Measurements from ENCODE around the gene ROR1. TPM values are rescaled to one million over a fixed set of nuclear protein-coding genes. Genes with fewer than 3 reads are reported as not detected.
A peak's percentile ranks its signal among the peaks of the same experiment; 100 is the strongest.

Gene ROR1
- total and polyA plus RNA-seq, 8 donors, result 1.4 to 37.3 (median 14.6) TPM

DNA sequence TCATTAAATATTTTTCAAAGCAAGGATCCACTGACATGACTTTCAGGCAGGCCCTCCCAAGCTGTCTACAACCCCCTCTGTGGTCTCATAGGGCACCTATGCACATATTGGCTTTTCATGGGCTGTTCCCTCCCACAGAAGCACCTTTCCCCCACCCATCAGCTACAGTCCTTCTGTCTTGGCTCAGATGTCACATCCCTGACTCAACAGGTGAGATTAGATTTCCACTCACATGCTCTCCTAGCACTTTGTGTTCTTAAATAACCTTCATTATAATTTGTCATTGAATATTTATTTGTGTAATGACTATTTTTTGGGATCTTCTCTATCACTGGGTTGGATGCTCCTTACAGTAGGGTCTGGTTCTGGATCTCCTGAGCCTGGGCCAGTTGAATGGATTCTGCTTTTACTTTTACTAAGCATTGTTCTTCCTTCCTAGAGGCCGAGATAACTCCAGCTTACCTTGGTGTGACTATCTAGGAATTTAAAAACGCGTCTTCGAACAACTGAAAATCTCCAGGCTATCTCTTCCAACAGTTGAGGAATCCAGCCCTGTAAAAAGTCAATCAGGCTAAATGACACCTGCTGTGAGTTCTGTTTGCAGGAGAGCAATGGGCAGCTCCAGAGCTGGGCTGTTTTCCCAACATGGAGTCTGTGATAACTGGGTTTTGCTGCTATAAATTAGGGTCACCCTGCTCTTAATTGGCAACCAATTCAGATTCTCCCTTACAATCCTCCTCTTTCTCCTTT, 16.2 kb downstream of the ROR1 start:
- DNase-seq, result no peak
- TF ChIP-seq POLR2AphosphoS5 (IDR thresholded peaks at IDR 0.05) (peak in 1 of 3 donors; percentile 18), POLR2A (IDR thresholded peaks at IDR 0.05) (no peak)
- TF ChIP-seq, protein P1, sequence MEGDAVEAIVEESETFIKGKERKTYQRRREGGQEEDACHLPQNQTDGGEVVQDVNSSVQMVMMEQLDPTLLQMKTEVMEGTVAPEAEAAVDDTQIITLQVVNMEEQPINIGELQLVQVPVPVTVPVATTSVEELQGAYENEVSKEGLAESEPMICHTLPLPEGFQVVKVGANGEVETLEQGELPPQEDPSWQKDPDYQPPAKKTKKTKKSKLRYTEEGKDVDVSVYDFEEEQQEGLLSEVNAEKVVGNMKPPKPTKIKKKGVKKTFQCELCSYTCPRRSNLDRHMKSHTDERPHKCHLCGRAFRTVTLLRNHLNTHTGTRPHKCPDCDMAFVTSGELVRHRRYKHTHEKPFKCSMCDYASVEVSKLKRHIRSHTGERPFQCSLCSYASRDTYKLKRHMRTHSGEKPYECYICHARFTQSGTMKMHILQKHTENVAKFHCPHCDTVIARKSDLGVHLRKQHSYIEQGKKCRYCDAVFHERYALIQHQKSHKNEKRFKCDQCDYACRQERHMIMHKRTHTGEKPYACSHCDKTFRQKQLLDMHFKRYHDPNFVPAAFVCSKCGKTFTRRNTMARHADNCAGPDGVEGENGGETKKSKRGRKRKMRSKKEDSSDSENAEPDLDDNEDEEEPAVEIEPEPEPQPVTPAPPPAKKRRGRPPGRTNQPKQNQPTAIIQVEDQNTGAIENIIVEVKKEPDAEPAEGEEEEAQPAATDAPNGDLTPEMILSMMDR (IDR thresholded peaks at IDR 0.05), result no peak
- Histone ChIP-seq H3K27ac (peak overlapping the region in 1 of 5 donors; percentile 26), H3K4me1 (peaks cover 13 to 53% (median 36%) of the 10 kb centered on the region in 4 donors), H3K4me3 (no peak overlapping the region), H3K27me3 (no peaks in the 10 kb centered on the region), H3K9me3 (no peaks in the 10 kb centered on the region), H3K36me3 (no peaks in the 10 kb centered on the region)
- intact Hi-C loops (cut with DNase I; ENCODE audit: low total_unique reads), result no loop called here
- WGBS, 5 donors, result 44 to 71% (median 66%) methylated on average over 4 of the region's 4 CpGs

GRCh38 chr1:63790989-63791388, 17.2 kb downstream of the ROR1 start:
- Histone ChIP-seq H3K4me3 (no peak overlapping the region), H3K27me3 (no peaks in the 10 kb centered on the region), H3K27ac (peak overlapping the region in 1 of 5 donors; percentile 28), H3K4me1 (peaks cover 19 to 63% (median 39%) of the 10 kb centered on the region in 4 donors), H3K9me3 (no peaks in the 10 kb centered on the region), H3K36me3 (no peaks in the 10 kb centered on the region)
- intact Hi-C loops (cut with DNase I; ENCODE audit: low total_unique reads), result no loop called here
- WGBS, 5 donors, result 18 to 36% (median 30%) methylated on average over 1 of the region's 1 CpG
- TF ChIP-seq, protein P1 (IDR thresholded peaks at IDR 0.05), result no peak
- TF ChIP-seq POLR2A (IDR thresholded peaks at IDR 0.05) (no peak), EP300 (IDR thresholded peaks at IDR 0.05) (no peak), POLR2AphosphoS5 (IDR thresholded peaks at IDR 0.05) (no peak)
- no peak for DNase-seq

DNA sequence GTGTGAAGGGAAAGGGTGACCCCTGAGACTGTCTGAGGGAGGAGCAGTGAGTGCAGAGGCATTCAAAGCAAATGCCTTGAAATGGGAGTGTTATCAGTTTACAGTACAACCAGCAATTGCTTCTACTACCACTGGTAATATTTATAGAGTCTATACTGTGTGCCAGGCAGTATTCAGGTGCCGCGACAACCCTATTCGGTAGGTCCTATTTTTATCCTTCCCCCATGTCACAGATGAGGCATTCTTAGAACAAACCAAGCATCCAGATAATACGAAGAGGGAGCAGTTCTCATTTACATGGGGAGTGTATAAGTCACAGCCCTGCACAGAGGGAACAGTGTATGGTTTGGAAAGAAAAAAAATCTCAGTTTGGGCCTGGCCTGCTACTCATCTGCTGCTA, 18.3 kb downstream of the ROR1 start:
- intact Hi-C loops (cut with DNase I; ENCODE audit: low total_unique reads), result no loop called here
- peaks cover 19 to 74% (median 43%) of the 10 kb centered on the region in 4 donors for H3K4me1 ChIP-seq
- no peaks in the 10 kb centered on the region for H3K9me3 ChIP-seq
- no peak overlapping the region for H3K4me3 ChIP-seq
- no peaks in the 10 kb centered on the region for H3K27me3 ChIP-seq
- H3K36me3 ChIP-seq, result no peaks in the 10 kb centered on the region
- TF ChIP-seq EP300 (IDR thresholded peaks at IDR 0.05), result no peak
- TF ChIP-seq, protein P1 (IDR thresholded peaks at IDR 0.05), result no peak
- TF ChIP-seq POLR2A (IDR thresholded peaks at IDR 0.05), result no peak
- TF ChIP-seq POLR2AphosphoS5 (IDR thresholded peaks at IDR 0.05), result no peak
- 30 to 47% (median 38%) methylated on average over 4 of the region's 4 CpGs for WGBS, 5 donors
- DNase-seq, result no peak
- H3K27ac ChIP-seq, result no peak overlapping the region

- Histone ChIP-seq H3K27me3 (no peaks in the 10 kb centered on the region), H3K27ac (no peak overlapping the region), H3K4me3 (no peak overlapping the region), H3K9me3 (no peaks in the 10 kb centered on the region), H3K36me3 (no peaks in the 10 kb centered on the region), H3K4me1 (peaks cover 12 to 75% (median 39%) of the 10 kb centered on the region in 4 donors)
- no peak for TF ChIP-seq EP300 (IDR thresholded peaks at IDR 0.05)
- TF ChIP-seq, protein P1 (IDR thresholded peaks at IDR 0.05), result no peak
- TF ChIP-seq POLR2A (IDR thresholded peaks at IDR 0.05), result no peak
- no peak for TF ChIP-seq POLR2AphosphoS5 (IDR thresholded peaks at IDR 0.05)
- DNase-seq, result peak in 1 of 2 donors; percentile 49
- 82 to 97% (median 87%) methylated on average over 3 to 8 of the region's 8 CpGs for WGBS, 5 donors
- intact Hi-C loops (cut with DNase I; ENCODE audit: low total_unique reads), result no loop called here
Measured at GRCh38 chr1:63793741-63794240, 20.0 kb downstream of the ROR1 start.
